Stimulated activated effector memory CD8-positive, alpha-beta T cell treated with anti-CD3 and anti-CD28 coated beads, Interleukin-12 subunit alpha, Interleukin-12 subunit beta, amount 100 ng/mL, for 72 hours (primary cell): ENCODE data around the gene WDTC1.
A peak's percentile ranks its signal among the peaks of the same experiment; 100 is the strongest.

Source experiments
- ATAC-seq: fragments of 150-1000 bp; cut with Tn5 transposase; 2 replicates; pipeline ENCODE4 v1.10.0; 2021
- DNase-seq, 2 donors: peaks; one replicate each; pipeline ENCODE4 v3.0.0; 2021 to 2022; ENCODE audit warnings: low spot score in 2 of 2
- H3K27ac Mint-ChIP-seq: one replicate; pipeline ENCODE4 v1.8.0; 2022; ENCODE audit warnings: mild to moderate bottlenecking, mixed read lengths
- H3K36me3 Mint-ChIP-seq: one replicate; pipeline ENCODE4 v1.8.0; 2022; ENCODE audit warnings: mild to moderate bottlenecking, mixed read lengths
- H3K4me1 Mint-ChIP-seq: one replicate; pipeline ENCODE4 v1.8.0; 2022; ENCODE audit warnings: mixed read lengths
- H3K4me3 Mint-ChIP-seq: one replicate; pipeline ENCODE4 v1.8.0; 2022; ENCODE audit warnings: mild to moderate bottlenecking, mixed read lengths
- H3K9me3 Mint-ChIP-seq: one replicate; pipeline ENCODE4 v1.8.0; 2022; ENCODE audit warnings: mixed read lengths

WDTC1 gene

DNA sequence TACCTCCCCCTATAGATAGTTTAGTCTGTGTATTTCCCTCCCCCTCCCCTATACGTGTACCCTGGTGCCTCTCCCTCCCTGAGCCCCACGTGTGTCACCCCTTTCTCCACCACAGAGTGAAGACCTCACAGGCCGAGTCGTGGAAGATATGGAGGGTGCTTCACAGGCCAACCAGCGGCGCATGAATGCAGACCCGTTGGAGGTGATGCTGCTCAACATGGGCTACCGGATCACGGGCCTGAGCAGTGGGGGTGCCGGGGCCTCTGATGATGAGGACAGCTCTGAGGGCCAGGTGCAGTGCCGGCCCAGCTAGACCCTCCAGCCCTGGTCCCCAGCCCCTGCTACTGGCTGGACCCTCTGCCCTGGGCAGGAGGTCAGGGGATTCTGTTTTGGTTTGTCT, 71.6 kb downstream of the WDTC1 start:
- Mint-ChIP-seq H3K4me3 (no peak overlapping the region), H3K36me3 (peaks cover 31% of the 10 kb centered on the region), H3K27ac (no peak overlapping the region), H3K9me3 (no peaks in the 10 kb centered on the region), H3K4me1 (no peaks in the 10 kb centered on the region)
- peak; percentile 13 for ATAC-seq
- no peak for DNase-seq

- peak; percentile 24 for ATAC-seq
Observed at GRCh38 chr1:27306892-27307761, 72.7 kb downstream of the WDTC1 start.

GRCh38 chr1:27307874-27308598, 73.6 kb downstream of the WDTC1 start:
- no peak for DNase-seq
- ATAC-seq: no peak
- Mint-ChIP-seq H3K4me3 (no peak overlapping the region), H3K36me3 (peaks cover 15% of the 10 kb centered on the region), H3K27ac (no peak overlapping the region), H3K9me3 (no peaks in the 10 kb centered on the region), H3K4me1 (no peaks in the 10 kb centered on the region)

More at GRCh38 chr1:27306892-27307761, 72.7 kb downstream of the WDTC1 start:
- Mint-ChIP-seq H3K4me3 (no peak overlapping the region), H3K9me3 (no peaks in the 10 kb centered on the region), H3K27ac (peak overlapping the region; percentile 32), H3K36me3 (peaks cover 24% of the 10 kb centered on the region), H3K4me1 (no peaks in the 10 kb centered on the region)
- no peak for DNase-seq

DNA sequence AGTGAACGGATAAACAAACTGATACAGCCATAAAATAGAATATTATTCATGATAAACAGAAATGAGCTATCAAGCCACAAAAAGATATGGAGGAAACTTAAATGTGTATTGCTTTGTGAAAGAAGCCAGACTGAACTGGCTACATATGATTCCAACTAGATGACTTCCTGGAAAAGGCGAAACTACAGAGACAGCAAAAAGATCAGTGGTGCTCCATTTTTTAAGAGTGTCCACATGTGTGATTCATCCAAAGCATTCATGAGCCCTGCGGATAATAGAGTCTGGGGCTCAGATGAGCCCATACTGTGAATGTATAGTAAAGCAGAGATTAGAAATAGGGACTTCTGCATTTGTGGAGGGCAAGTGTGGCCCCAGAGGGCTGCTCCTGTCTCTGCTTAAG, 79.7 kb downstream of the WDTC1 start:
- no peak overlapping the region for H3K27ac Mint-ChIP-seq
- no peak overlapping the region for H3K4me3 Mint-ChIP-seq

GRCh38 chr1:27314737-27315136, 80.3 kb downstream of the WDTC1 start:
- H3K9me3 Mint-ChIP-seq: no peaks in the 10 kb centered on the region
- no peak for ATAC-seq
- peaks cover 5% of the 10 kb centered on the region for H3K36me3 Mint-ChIP-seq
- H3K4me3 Mint-ChIP-seq: no peak overlapping the region
- no peaks in the 10 kb centered on the region for H3K4me1 Mint-ChIP-seq
- no peak overlapping the region for H3K27ac Mint-ChIP-seq
- no peak for DNase-seq

More for the DNA sequence above, 79.7 kb downstream of the WDTC1 start:
- no peaks in the 10 kb centered on the region for H3K4me1 Mint-ChIP-seq
- H3K9me3 Mint-ChIP-seq: no peaks in the 10 kb centered on the region
- ATAC-seq (no peak), DNase-seq (no peak)
- H3K36me3 Mint-ChIP-seq: peaks cover 5% of the 10 kb centered on the region

DNA sequence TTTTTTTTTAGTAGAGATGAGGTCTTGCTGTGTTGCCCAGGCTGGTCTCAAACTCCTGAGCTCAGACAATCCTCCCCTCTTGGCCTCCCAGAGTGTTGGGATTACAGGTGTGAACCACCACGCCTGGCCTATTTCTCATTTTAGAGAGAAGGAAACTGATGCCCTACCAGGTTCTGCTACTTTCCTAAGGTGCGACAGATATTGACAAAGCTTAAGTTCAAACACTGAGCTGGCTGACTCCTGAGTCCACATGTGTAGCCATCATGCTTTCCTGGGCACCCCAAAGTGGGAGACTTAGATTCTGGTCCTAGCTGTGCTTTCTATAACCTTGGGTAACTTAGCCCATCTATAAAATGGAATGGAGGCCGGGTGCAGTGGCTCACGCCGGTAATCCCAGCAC, 82.4 kb downstream of the WDTC1 start:
- H3K4me3 Mint-ChIP-seq: no peak overlapping the region
- H3K4me1 Mint-ChIP-seq: peaks cover 11% of the 10 kb centered on the region
- ATAC-seq: no peak
- H3K36me3 Mint-ChIP-seq: peaks cover 4% of the 10 kb centered on the region
- no peak for DNase-seq
- H3K9me3 Mint-ChIP-seq: no peaks in the 10 kb centered on the region
- no peak overlapping the region for H3K27ac Mint-ChIP-seq

GRCh38 chr1:27318136-27318535, 83.7 kb downstream of the WDTC1 start:
- ATAC-seq: no peak

DNA sequence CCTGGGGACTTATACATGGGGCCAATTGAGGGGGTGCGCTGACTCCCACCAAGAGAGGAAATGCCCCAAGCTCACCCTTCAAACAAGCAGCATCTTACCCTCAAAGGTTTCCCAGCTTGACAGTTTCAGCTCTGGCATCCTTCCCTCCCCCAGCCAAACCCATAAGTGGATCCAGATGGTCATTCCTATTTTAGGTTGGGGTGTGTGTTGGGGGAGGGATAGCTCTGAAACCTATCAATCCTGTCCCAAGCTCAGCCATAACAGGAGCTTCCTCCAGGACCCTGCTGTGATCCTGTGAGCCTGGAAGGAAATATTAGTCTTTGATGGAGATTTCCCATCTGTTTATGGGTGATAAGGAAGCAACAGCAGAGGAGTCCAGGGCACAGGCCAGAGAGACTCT, 84.2 kb downstream of the WDTC1 start:
- Mint-ChIP-seq H3K36me3 (peaks cover 9% of the 10 kb centered on the region), H3K4me1 (peaks cover 19% of the 10 kb centered on the region), H3K27ac (no peak overlapping the region), H3K9me3 (no peaks in the 10 kb centered on the region), H3K4me3 (no peak overlapping the region)
- ATAC-seq: no peak
- DNase-seq: no peak

More at GRCh38 chr1:27318136-27318535, 83.7 kb downstream of the WDTC1 start:
- DNase-seq: no peak
- Mint-ChIP-seq H3K27ac (no peak overlapping the region), H3K9me3 (no peaks in the 10 kb centered on the region), H3K4me1 (peaks cover 14% of the 10 kb centered on the region), H3K36me3 (peaks cover 4% of the 10 kb centered on the region), H3K4me3 (no peak overlapping the region)

DNA sequence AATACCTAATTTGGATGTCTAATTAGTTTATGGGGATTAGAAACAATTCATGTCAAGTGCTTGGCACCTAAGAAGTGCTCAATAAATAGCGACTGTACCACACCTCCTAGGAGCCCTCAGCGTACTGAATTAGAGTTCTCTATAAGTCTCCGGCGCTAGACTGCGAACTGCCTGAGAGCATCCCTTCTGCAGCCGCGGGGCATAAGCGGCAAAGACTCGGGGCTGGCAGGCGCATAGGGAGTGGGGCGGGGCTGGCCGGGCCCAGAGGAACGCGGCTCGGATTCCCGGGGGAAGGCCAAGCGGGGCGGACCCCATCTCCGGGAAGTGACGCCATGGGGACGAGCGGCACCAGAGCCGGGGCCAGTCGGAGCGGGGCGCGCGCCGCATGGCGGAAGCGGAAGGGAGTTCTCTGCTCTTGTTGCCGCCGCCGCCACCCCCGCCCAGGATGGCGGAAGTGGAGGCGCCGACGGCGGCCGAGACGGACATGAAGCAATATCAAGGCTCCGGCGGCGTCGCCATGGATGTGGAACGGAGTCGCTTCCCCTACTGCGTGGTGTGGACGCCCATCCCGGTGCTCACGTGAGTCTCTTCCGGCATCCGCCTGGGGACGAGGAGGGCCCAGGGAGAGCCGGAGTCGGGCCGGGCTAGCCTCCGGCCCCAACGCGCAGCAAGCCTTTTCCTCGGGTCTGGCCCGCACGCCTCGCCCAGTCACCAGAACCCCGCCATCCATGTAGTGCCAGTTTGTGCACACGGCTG, 87.6 kb downstream of the WDTC1 start, which contains the start of gene TMEM222:
TMEM222 (plus strand) TSS at position 351 of the 756 bp plus-strand sequence; CDS start at position 386, 35 bp downstream.
- Mint-ChIP-seq H3K36me3 (peaks cover 43% of the 10 kb centered on the region), H3K9me3 (no peaks in the 10 kb centered on the region), H3K4me3 (peak within 1 kb of the TSS; percentile 89), H3K4me1 (peaks cover 36% of the 10 kb centered on the region), H3K27ac (peak within 1 kb of the TSS; percentile 93)
- ATAC-seq (peak; percentile 98), DNase-seq (peak; percentile 96 to 99)

DNA sequence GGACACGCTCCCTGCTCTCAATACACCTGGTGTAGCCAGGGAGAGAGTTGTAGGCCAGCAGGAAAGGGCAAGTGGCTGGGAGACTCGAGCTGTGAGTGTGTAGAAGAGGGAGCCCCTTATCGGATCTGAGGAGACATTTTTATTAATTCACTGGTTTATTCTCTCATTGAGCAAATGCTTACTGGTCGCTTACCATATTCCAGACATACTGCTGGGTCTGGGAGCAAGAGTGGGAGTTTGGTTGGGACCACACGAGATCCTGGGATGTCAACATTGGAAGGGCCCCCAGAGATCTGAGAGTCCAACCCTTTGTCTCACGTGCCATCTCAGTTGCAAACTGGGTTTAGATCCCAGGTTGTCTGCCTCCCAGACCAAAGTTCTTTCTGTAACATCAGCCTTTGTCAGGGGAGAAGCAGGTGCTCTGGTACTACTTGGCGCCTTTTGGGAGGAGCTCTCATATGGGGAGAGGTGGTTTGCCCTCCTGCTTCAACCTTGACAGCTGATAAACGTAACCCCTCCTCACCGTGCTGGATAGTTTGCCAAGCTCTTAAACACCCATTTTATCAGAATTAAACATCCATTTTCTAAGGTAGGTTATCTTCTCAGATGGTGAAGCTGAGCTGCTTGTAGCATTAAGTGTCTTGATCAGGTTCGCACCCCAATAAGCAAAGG, 88.3 kb downstream of the WDTC1 start:
- no peaks in the 10 kb centered on the region for H3K9me3 Mint-ChIP-seq
- peaks cover 44% of the 10 kb centered on the region for H3K36me3 Mint-ChIP-seq
- H3K4me1 Mint-ChIP-seq: peaks cover 38% of the 10 kb centered on the region
- ATAC-seq: no peak
- H3K4me3 Mint-ChIP-seq: peak overlapping the region; percentile 89
- DNase-seq: no peak
- H3K27ac Mint-ChIP-seq: peak overlapping the region; percentile 93

- Mint-ChIP-seq H3K4me1 (peaks cover 54% of the 10 kb centered on the region), H3K36me3 (peaks cover 58% of the 10 kb centered on the region), H3K4me3 (no peak overlapping the region), H3K27ac (no peak overlapping the region), H3K9me3 (no peaks in the 10 kb centered on the region)
- DNase-seq: no peak
- no peak for ATAC-seq
Observed at GRCh38 chr1:27325286-27325685, 90.9 kb downstream of the WDTC1 start.

GRCh38 chr1:27327964-27328363, 93.5 kb downstream of the WDTC1 start:
- H3K4me1 Mint-ChIP-seq: peaks cover 64% of the 10 kb centered on the region
- no peaks in the 10 kb centered on the region for H3K9me3 Mint-ChIP-seq
- DNase-seq (no peak), ATAC-seq (no peak)
- H3K36me3 Mint-ChIP-seq: peaks cover 81% of the 10 kb centered on the region
- H3K4me3 Mint-ChIP-seq: no peak overlapping the region
- peak overlapping the region; percentile 70 for H3K27ac Mint-ChIP-seq

GRCh38 chr1:27330786-27331185, 96.4 kb downstream of the WDTC1 start:
- peaks cover 52% of the 10 kb centered on the region for H3K4me1 Mint-ChIP-seq
- peak overlapping the region; percentile 88 for H3K27ac Mint-ChIP-seq
- peaks cover 78% of the 10 kb centered on the region for H3K36me3 Mint-ChIP-seq
- ATAC-seq (no peak), DNase-seq (no peak)
- H3K9me3 Mint-ChIP-seq: no peaks in the 10 kb centered on the region
- H3K4me3 Mint-ChIP-seq: no peak overlapping the region

DNA sequence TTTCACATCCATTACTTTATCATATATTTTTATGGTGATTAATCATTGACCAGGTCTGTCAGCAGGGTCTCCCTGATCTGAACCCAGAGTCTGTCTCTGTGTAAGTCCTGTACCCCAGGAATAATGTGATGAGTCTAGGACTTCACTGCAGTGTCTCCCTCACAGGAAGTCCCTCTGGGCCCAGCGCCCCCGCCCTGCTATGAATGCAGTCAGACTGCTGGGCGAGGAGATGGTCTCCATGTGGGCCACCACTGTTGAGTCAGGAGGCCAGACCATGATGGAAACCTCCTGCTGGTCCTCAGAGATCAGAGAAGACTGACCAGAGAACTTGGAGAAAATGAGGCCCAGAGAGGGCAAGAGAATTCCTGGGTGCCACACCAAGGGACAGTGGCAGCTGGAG, 97.0 kb downstream of the WDTC1 start:
- ATAC-seq (no peak), DNase-seq (no peak)
- H3K27ac Mint-ChIP-seq: peak overlapping the region; percentile 88
- H3K4me3 Mint-ChIP-seq: no peak overlapping the region
- H3K9me3 Mint-ChIP-seq: no peaks in the 10 kb centered on the region
- H3K4me1 Mint-ChIP-seq: peaks cover 46% of the 10 kb centered on the region
- peaks cover 78% of the 10 kb centered on the region for H3K36me3 Mint-ChIP-seq

DNA sequence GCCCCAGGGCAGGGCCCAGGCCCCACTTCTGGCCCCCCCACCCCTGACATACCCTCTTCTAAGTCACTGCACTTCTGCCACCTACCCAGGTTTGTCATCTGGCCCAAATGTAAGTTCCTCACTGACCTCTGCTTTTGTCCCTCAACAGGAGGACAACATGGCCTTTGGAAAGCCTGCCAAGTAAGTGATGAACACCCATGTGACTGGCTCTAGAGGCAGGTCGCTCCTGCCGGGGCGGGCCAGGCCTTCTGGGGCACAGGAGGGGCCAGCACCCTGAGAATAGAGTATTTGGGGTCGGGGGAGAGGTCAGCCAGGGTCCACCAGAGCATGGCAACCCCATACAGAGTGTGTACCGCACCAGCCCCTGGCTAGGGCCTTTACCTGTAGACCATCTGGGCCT, 97.5 kb downstream of the WDTC1 start:
- H3K36me3 Mint-ChIP-seq: peaks cover 78% of the 10 kb centered on the region
- ATAC-seq (no peak), DNase-seq (no peak)
- peaks cover 46% of the 10 kb centered on the region for H3K4me1 Mint-ChIP-seq
- H3K9me3 Mint-ChIP-seq: no peaks in the 10 kb centered on the region
- H3K4me3 Mint-ChIP-seq: no peak overlapping the region
- H3K27ac Mint-ChIP-seq: peak overlapping the region; percentile 88
